Duodenal mucosa (tissue), 2 donors: ENCODE data around the gene KCTD15.

ENCODE experiments used
- H3K27ac ChIP-seq: one replicate; pipeline ENCODE4 v1.7.0; 2013; ENCODE audit warnings: low read depth, low read length
- H3K27me3 ChIP-seq, 2 donors: one replicate each; pipeline ENCODE4 v1.7.0; 2013; ENCODE audit warnings: low read length in 2 of 2, control low read depth in 1 of 2; ENCODE audit not compliant: insufficient read depth in 2 of 2, control insufficient read depth in 1 of 2
- H3K36me3 ChIP-seq, 2 donors: one replicate each; pipeline ENCODE4 v1.7.0; 2013; ENCODE audit warnings: low read length in 2 of 2, control low read depth in 1 of 2; ENCODE audit not compliant: insufficient read depth in 2 of 2, control insufficient read depth in 1 of 2
- H3K4me1 ChIP-seq, 2 donors: one replicate each; pipeline ENCODE4 v1.7.0; 2013; ENCODE audit warnings: low read length in 2 of 2, control low read depth in 1 of 2; ENCODE audit not compliant: insufficient read depth in 2 of 2, control insufficient read depth in 1 of 2
- H3K4me3 ChIP-seq, 2 donors: one replicate each; pipeline ENCODE4 v1.7.0; 2013; ENCODE audit warnings: low read length in 2 of 2, low read depth in 1 of 2
- H3K9ac ChIP-seq, 2 donors: one replicate each; pipeline ENCODE4 v1.7.0; 2013; ENCODE audit warnings: low read length in 2 of 2, low read depth in 1 of 2
- H3K9me3 ChIP-seq, 2 donors: one replicate each; pipeline ENCODE4 v1.7.0; 2013; ENCODE audit warnings: low read length in 2 of 2, control low read depth in 1 of 2; ENCODE audit not compliant: control insufficient read depth in 1 of 2

The KCTD15 gene

GRCh38 chr19:33804021-33804799 lies 7.5 kb downstream of the KCTD15 start:
- Histone ChIP-seq H3K27ac (peak overlapping the region; percentile 53), H3K36me3 (peaks cover 0 to 29% of the 10 kb centered on the region in 2 donors), H3K27me3 (no peaks in the 10 kb centered on the region), H3K9me3 (no peaks in the 10 kb centered on the region), H3K4me3 (no peak overlapping the region), H3K9ac (peak overlapping the region; percentile 11 to 32), H3K4me1 (peaks cover 27 to 31% of the 10 kb centered on the region in 2 donors)

DNA sequence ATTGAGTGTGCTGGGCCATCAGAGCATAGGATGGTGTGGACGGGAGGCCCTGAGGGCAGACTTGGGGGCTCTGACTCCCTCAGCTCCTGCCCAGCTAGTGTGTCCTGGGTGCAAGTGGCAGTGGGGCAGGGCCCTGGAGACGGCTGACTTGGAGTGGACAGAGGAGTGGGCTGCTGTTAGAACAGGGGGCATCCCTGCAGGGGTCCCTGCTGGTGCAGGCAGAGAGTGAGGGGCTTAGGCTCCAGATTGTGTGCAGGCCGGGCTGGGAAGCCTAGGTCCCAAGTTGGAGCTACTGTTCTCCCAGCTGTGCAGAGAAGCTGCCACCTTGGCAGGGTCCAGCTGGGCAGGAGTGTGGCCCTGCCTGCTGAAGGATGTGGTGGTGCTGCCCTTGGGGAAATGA lies 8.6 kb downstream of the KCTD15 start:
- Histone ChIP-seq H3K4me1 (peaks cover 27 to 31% of the 10 kb centered on the region in 2 donors), H3K9ac (no peak overlapping the region), H3K27me3 (no peaks in the 10 kb centered on the region), H3K36me3 (peaks cover 0 to 29% of the 10 kb centered on the region in 2 donors), H3K9me3 (no peaks in the 10 kb centered on the region), H3K27ac (no peak overlapping the region), H3K4me3 (no peak overlapping the region)

- H3K9me3 ChIP-seq: no peaks in the 10 kb centered on the region
- H3K4me3 ChIP-seq: no peak overlapping the region
- H3K9ac ChIP-seq: no peak overlapping the region
- H3K36me3 ChIP-seq: peaks cover 0 to 28% of the 10 kb centered on the region in 2 donors
- peaks cover 27 to 31% of the 10 kb centered on the region in 2 donors for H3K4me1 ChIP-seq
- H3K27ac ChIP-seq: no peak overlapping the region
- no peaks in the 10 kb centered on the region for H3K27me3 ChIP-seq
Measured at GRCh38 chr19:33805840-33806433, 9.3 kb downstream of the KCTD15 start.

DNA sequence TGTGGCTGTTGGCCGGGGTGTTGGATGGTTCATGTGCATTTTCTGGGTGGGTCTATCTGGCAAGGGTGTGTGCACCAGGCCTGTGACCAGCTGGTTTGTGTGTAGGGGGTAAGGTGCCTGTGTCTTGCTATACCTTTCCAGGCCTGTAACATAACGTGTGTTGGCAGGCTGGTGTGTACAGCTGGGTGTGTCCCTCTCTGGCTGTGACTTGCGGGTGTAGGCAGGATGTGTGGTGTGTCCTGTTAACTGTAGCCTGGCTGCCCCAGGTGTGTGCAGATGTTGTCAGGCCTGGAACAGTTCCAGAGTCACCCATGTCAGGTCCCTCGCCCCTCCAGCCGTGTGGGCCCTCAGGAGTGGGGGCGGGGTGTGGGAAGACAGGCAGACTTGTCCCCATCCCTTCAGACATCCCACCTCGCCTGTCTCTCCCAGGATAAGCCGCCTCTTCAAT lies 9.8 kb downstream of the KCTD15 start:
- Histone ChIP-seq H3K9me3 (no peaks in the 10 kb centered on the region), H3K27ac (no peak overlapping the region), H3K4me1 (peaks cover 27 to 31% of the 10 kb centered on the region in 2 donors), H3K36me3 (peaks cover 0 to 23% of the 10 kb centered on the region in 2 donors), H3K9ac (no peak overlapping the region), H3K27me3 (no peaks in the 10 kb centered on the region), H3K4me3 (no peak overlapping the region)

DNA sequence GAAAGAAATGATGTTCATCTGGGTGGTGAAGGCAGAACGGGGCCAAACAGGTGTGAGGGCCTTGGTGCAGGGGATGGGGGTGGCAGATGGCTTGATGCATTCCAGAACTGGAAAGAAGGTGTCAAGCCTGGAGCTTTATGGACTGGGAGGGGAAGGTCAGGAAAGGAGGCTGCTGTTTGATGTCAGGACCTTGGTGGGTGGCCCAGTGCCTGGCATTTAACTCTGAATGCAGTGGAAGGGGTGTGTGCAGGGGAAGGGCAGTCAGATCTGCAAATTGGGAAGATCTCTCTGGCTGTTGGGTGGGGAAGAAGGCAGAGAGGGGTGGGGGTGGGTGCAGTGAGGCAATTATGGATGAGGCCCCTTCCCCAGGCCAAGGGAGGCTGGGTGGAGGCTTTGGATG lies 11.7 kb downstream of the KCTD15 start:
- H3K27ac ChIP-seq: no peak overlapping the region
- no peak overlapping the region for H3K9ac ChIP-seq
- H3K4me1 ChIP-seq: peaks cover 27 to 30% of the 10 kb centered on the region in 2 donors
- no peaks in the 10 kb centered on the region for H3K9me3 ChIP-seq
- H3K36me3 ChIP-seq: peaks cover 0 to 14% of the 10 kb centered on the region in 2 donors
- H3K27me3 ChIP-seq: no peaks in the 10 kb centered on the region
- no peak overlapping the region for H3K4me3 ChIP-seq

DNA sequence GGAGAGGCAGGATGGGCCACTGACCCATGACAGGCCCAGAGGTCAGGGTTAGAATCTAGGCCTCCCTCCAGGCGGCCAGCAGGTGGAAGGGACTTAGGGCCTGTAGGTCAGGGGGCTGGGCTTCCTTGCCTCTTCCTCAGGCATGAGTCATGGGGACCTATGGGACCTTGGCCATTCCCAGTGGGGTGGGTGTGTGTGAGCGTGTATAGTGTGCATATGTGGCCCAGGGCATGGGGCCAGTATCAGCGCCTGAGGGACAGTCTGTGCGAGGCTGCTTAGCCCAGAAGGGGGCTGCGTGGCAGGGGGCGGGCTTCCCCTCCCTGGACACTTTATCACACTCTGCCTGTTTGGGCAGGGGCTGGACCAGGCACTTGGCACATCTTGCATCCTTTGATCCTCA lies 13.3 kb downstream of the KCTD15 start:
- H3K27ac ChIP-seq: no peak overlapping the region
- no peaks in the 10 kb centered on the region for H3K27me3 ChIP-seq
- peaks cover 13 to 15% of the 10 kb centered on the region in 2 donors for H3K4me1 ChIP-seq
- H3K4me3 ChIP-seq: no peak overlapping the region
- H3K9ac ChIP-seq: no peak overlapping the region
- H3K36me3 ChIP-seq: peaks cover 0 to 11% of the 10 kb centered on the region in 2 donors
- H3K9me3 ChIP-seq: no peaks in the 10 kb centered on the region

DNA sequence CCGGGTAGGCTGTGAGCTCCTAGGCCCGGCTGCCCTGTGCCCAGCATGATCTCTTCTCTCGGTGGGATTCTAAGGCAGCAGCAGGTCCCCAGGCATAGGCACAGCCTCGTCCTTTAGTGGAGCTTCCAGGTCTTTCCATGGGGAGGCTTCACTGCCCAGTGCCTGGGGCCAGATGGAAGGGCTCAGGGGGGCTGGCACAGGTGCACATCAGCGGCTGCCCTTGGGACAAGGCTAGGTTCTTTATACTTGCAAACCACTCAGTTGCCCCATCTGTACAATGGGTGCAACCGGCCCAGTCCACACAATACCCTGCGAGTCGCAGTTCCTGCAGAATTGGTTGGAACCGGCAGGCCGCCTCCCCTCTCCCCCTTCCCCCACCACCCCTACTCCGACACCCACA lies 14.2 kb downstream of the KCTD15 start:
- Histone ChIP-seq H3K9ac (no peak overlapping the region), H3K27ac (no peak overlapping the region), H3K27me3 (no peaks in the 10 kb centered on the region), H3K4me1 (peaks cover 9 to 11% of the 10 kb centered on the region in 2 donors), H3K9me3 (no peaks in the 10 kb centered on the region), H3K4me3 (no peak overlapping the region), H3K36me3 (peaks cover 0 to 4% of the 10 kb centered on the region in 2 donors)

DNA sequence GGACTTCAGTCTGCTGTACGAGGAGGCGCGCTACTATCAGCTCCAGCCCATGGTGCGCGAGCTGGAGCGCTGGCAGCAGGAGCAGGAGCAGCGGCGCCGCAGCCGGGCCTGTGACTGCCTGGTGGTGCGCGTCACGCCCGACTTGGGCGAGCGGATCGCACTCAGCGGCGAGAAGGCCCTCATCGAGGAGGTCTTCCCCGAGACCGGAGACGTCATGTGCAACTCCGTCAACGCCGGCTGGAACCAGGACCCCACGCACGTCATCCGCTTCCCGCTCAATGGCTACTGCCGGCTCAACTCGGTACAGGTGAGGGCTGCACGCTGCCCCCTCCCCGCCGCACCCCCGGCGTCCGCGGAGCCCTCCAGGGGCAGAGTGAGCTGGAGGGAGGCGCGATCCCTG lies 14.6 kb downstream of the KCTD15 start:
- Histone ChIP-seq H3K9ac (no peak overlapping the region), H3K4me3 (no peak overlapping the region), H3K9me3 (no peaks in the 10 kb centered on the region), H3K36me3 (peaks cover 0 to 3% of the 10 kb centered on the region in 2 donors), H3K27ac (no peak overlapping the region), H3K27me3 (no peaks in the 10 kb centered on the region), H3K4me1 (peaks cover 5 to 8% of the 10 kb centered on the region in 2 donors)

DNA sequence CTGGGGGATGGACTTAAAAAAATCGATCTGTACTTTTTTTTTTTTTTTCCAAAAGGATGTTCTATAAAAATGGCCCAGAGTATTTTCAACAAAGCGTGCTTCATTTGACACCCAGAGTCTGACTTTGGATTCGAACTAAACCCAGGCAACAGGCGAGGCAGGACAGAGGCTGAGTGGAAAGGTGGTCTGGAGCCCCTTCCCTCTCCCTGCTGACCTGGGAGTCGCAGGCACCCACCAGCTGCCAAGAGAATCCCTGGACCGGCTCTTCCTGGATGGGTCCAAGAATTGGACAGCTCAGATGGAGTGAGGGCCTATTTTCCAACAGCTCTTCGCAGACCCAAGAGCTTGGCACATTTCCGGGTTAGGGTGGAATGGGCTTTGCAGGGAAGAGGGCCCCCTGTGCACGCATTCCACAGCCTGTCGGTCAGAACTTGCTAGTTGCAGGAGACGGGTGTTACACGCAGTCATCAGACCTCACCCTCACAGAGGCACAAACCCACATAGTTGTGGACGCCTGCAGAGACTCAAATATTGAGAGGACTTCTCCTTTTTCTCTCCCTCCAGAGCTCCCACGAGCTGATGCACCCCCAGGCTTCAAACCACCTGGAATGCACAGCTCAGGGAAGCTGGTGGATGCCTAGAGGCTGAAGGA lies 15.2 kb downstream of the KCTD15 start:
- Histone ChIP-seq H3K9me3 (no peaks in the 10 kb centered on the region), H3K4me3 (no peak overlapping the region), H3K4me1 (peaks cover 2 to 6% of the 10 kb centered on the region in 2 donors), H3K9ac (no peak overlapping the region), H3K27ac (no peak overlapping the region), H3K36me3 (no peaks in the 10 kb centered on the region), H3K27me3 (no peaks in the 10 kb centered on the region)
